Transverse colon (tissue), 3 donors: ENCODE results near the gene NOL7.

Source experiments
- CTCF ChIP-seq, 5 experiments: fragments of 200-600 bp in 3 of 5; fragments of 450-650 bp in 2 of 5; sonication (generic) in 3 of 5; IDR thresholded peaks; 1 replicate in 2 of 5; 2 replicates in 3 of 5; pipeline ENCODE4 v1.5.1; 2016 to 2017; ENCODE audit warnings: antibody characterized with exemption in 5 of 5, inconsistent platforms in 3 of 5, mild to moderate bottlenecking in 2 of 5, moderate library complexity in 1 of 5
- EP300 ChIP-seq: sonication (generic); formaldehyde crosslinking; IDR thresholded peaks from one replicate; pipeline ENCODE4 v1.6.1; 2017; ENCODE audit warnings: antibody characterized with exemption, low read depth
- POLR2A ChIP-seq: fragments of 450-650 bp; IDR thresholded peaks from one replicate; pipeline ENCODE4 v1.6.1; 2016; ENCODE audit warnings: antibody characterized with exemption, mild to moderate bottlenecking, moderate library complexity

GRCh38 chr6:13600036-13600435 is 15.1 kb upstream of the NOL7 start:
- no peak for TF ChIP-seq POLR2A
- no peak for TF ChIP-seq CTCF (IDR thresholded peaks at IDR 0.05)
- no peak for TF ChIP-seq EP300
